Parathyroid adenoma (tissue), 2 donors: Measurements from ENCODE around the gene CREB3L2.

ENCODE experiments used
- H2AFZ ChIP-seq: fragments of 300-600 bp; sonication (generic); one replicate; pipeline ENCODE4 v1.7.0; 2017; ENCODE audit warnings: antibody characterized with exemption, mild to moderate bottlenecking
- H3K27ac ChIP-seq: fragments of 300-600 bp; sonication (generic); one replicate; pipeline ENCODE4 v1.7.0; 2017
- H3K27me3 ChIP-seq: fragments of 300-600 bp; sonication (generic); one replicate; pipeline ENCODE4 v1.7.0; 2017; ENCODE audit warnings: low read length; ENCODE audit not compliant: control insufficient read depth, insufficient read depth
- H3K36me3 ChIP-seq: fragments of 300-600 bp; sonication (generic); one replicate; pipeline ENCODE4 v1.7.0; 2017; ENCODE audit warnings: low read length; ENCODE audit not compliant: control insufficient read depth, insufficient read depth
- H3K4me1 ChIP-seq: fragments of 300-600 bp; sonication (generic); one replicate; pipeline ENCODE4 v1.7.0; 2017; ENCODE audit warnings: control low read depth
- H3K4me2 ChIP-seq: fragments of 300-600 bp; sonication (generic); one replicate; pipeline ENCODE4 v1.7.0; 2017; ENCODE audit warnings: low read length
- H3K4me3 ChIP-seq: fragments of 300-600 bp; sonication (generic); one replicate; pipeline ENCODE4 v1.7.0; 2017; ENCODE audit warnings: low read depth, low read length
- H3K79me2 ChIP-seq: fragments of 300-600 bp; sonication (generic); one replicate; pipeline ENCODE4 v1.7.0; 2017; ENCODE audit warnings: control low read depth
- H3K9ac ChIP-seq: fragments of 300-600 bp; sonication (generic); one replicate; pipeline ENCODE4 v1.7.0; 2017; ENCODE audit warnings: mild to moderate bottlenecking
- H3K9me3 ChIP-seq: fragments of 300-600 bp; sonication (generic); one replicate; pipeline ENCODE4 v1.7.0; 2017; ENCODE audit warnings: low read length; ENCODE audit not compliant: control insufficient read depth
- TF ChIP-seq, protein P1 (sequence below): fragments of 300-600 bp; sonication (generic); IDR thresholded peaks from one replicate; pipeline ENCODE4 v1.7.0; 2017; ENCODE audit warnings: antibody characterized with exemption, mild to moderate bottlenecking
- donor health status: primary hyperparathyroidism.

The CREB3L2 gene

DNA sequence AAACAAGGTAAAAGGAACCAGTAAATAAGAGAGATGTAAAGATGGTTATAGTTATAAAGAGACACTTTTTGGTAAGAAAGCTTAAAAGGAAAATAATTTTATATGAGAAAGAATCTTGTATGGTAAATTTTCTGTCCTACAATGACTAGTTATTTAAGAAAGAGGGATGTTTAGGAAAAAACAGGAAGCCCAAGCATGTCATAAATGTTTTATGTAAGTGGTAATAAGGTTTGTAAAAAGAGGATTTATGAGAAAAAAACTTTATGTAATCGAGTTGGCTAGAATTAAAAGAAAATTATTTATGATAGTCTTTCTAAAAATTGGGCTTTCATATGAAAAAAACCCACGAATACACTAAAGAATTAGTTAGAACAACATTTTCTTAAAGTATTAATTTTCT is 34.2 kb upstream of the CREB3L2 start:
- no peak overlapping the region for H3K4me2 ChIP-seq
- H3K79me2 ChIP-seq: no peaks in the 10 kb centered on the region

DNA sequence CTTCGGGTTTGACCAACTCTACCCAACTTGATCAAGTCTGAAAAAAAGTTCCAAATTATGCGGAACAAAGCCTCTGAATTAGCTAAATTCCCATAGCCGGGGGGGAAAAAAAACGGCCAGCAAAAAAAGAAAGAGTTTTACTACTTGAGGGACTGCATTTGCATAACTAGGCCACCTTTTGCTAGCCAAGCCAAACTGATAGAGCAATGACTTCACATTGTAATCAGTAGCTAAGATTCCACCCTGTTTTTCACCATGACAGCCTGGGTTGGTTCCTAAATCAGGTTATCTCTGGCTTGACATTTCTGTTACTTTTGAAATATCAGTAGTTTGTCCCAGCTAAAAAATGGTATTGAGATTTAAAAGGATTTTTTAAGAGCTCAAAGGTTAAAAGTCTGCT is 31.4 kb upstream of the CREB3L2 start:
- Histone ChIP-seq H3K27me3 (no peaks in the 10 kb centered on the region), H3K4me3 (no peak overlapping the region), H3K27ac (no peak overlapping the region), H3K9me3 (no peaks in the 10 kb centered on the region), H2AFZ (no peak overlapping the region), H3K4me2 (no peak overlapping the region), H3K36me3 (no peaks in the 10 kb centered on the region), H3K4me1 (no peaks in the 10 kb centered on the region), H3K9ac (no peak overlapping the region), H3K79me2 (no peaks in the 10 kb centered on the region)
- TF ChIP-seq, protein P1, sequence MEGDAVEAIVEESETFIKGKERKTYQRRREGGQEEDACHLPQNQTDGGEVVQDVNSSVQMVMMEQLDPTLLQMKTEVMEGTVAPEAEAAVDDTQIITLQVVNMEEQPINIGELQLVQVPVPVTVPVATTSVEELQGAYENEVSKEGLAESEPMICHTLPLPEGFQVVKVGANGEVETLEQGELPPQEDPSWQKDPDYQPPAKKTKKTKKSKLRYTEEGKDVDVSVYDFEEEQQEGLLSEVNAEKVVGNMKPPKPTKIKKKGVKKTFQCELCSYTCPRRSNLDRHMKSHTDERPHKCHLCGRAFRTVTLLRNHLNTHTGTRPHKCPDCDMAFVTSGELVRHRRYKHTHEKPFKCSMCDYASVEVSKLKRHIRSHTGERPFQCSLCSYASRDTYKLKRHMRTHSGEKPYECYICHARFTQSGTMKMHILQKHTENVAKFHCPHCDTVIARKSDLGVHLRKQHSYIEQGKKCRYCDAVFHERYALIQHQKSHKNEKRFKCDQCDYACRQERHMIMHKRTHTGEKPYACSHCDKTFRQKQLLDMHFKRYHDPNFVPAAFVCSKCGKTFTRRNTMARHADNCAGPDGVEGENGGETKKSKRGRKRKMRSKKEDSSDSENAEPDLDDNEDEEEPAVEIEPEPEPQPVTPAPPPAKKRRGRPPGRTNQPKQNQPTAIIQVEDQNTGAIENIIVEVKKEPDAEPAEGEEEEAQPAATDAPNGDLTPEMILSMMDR: no peak

More for the DNA sequence above, 34.2 kb upstream of the CREB3L2 start:
- H3K9me3 ChIP-seq: no peaks in the 10 kb centered on the region
- no peak overlapping the region for H2AFZ ChIP-seq
- no peaks in the 10 kb centered on the region for H3K27me3 ChIP-seq
- TF ChIP-seq, protein P1: no peak
- H3K27ac ChIP-seq: no peak overlapping the region
- H3K9ac ChIP-seq: no peak overlapping the region
- no peaks in the 10 kb centered on the region for H3K4me1 ChIP-seq
- H3K4me3 ChIP-seq: no peak overlapping the region
- no peaks in the 10 kb centered on the region for H3K36me3 ChIP-seq

GRCh38 chr7:138032770-138033169 is 30.9 kb upstream of the CREB3L2 start:
- H3K4me2 ChIP-seq: no peak overlapping the region
- no peaks in the 10 kb centered on the region for H3K4me1 ChIP-seq
- no peaks in the 10 kb centered on the region for H3K36me3 ChIP-seq
- no peaks in the 10 kb centered on the region for H3K79me2 ChIP-seq
- no peaks in the 10 kb centered on the region for H3K9me3 ChIP-seq
- H3K4me3 ChIP-seq: no peak overlapping the region
- no peak overlapping the region for H2AFZ ChIP-seq
- H3K27ac ChIP-seq: no peak overlapping the region
- TF ChIP-seq, protein P1: no peak
- H3K27me3 ChIP-seq: no peaks in the 10 kb centered on the region
- H3K9ac ChIP-seq: no peak overlapping the region

GRCh38 chr7:138032186-138032585 is 30.3 kb upstream of the CREB3L2 start:
- H3K9me3 ChIP-seq: no peaks in the 10 kb centered on the region
- H3K27ac ChIP-seq: no peak overlapping the region
- no peaks in the 10 kb centered on the region for H3K36me3 ChIP-seq

More at GRCh38 chr7:138032186-138032585, 30.3 kb upstream of the CREB3L2 start:
- Histone ChIP-seq H3K27me3 (no peaks in the 10 kb centered on the region), H2AFZ (no peak overlapping the region), H3K4me1 (no peaks in the 10 kb centered on the region), H3K9ac (no peak overlapping the region), H3K4me2 (no peak overlapping the region), H3K79me2 (no peaks in the 10 kb centered on the region), H3K4me3 (no peak overlapping the region)
- TF ChIP-seq, protein P1: no peak
